AG09309 (cell line): ENCODE data around the gene RAB3GAP1.

ENCODE experiments used
- DNase-seq: peaks from one replicate; pipeline ENCODE4 v3.0.0-alpha.2; 2010; ENCODE audit warnings: low read depth
- H3K4me3 ChIP-seq: 2 replicates; pipeline ENCODE4 v1.5.1; 2011; ENCODE audit warnings: mild to moderate bottlenecking, low read depth, low read length, moderate library complexity; ENCODE audit not compliant: control insufficient read depth
- CTCF ChIP-seq: IDR thresholded peaks from 2 replicates; pipeline ENCODE4 v1.5.1; 2011; ENCODE audit warnings: mild to moderate bottlenecking, low read depth, low read length, inconsistent platforms; ENCODE audit not compliant: insufficient read depth, control insufficient read depth; ENCODE audit errors: missing control alignments

The RAB3GAP1 gene

DNA sequence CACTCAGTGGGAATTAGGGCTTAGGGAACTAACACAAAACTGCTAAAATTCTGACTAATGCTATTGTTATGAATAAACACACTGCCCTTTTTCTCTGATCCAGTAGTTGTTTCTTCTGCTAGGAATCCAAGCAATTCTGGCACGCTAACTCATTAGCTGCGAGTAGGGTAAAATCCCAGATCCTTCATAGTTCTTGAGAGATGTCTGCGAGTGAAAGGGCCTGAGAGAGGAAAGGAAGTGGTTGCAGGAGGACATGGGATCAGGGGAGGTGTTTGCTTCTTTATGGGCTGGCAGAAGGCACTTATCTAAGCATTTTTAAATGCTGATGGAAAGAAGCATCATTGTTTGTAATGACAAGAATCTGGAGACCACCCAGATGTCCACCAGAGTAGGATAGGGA lies 14.3 kb upstream of the RAB3GAP1 start:
- no peak for DNase-seq
- TF ChIP-seq CTCF: no peak
- no peak overlapping the region for H3K4me3 ChIP-seq

DNA sequence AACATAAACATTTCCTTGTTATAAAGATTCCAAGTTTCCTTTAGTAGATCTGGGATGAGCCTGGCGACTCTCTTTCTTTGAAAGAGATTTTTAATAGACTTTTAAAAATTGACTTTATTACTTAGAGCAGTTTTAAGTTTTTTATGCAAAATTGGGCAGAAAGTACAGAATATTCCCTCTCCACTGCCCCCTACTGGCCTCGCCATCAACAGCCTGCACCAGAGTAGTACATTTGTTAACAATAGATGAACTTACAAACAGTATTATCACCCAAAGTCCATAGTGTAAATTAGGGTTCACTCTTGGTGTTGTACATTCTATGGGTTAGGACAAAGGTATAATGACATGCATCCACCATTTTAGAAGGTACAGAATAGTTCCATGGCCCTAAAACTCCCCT lies 8.7 kb upstream of the RAB3GAP1 start:
- peak; percentile 43 for TF ChIP-seq CTCF
- no peak overlapping the region for H3K4me3 ChIP-seq
- no peak for DNase-seq

DNA sequence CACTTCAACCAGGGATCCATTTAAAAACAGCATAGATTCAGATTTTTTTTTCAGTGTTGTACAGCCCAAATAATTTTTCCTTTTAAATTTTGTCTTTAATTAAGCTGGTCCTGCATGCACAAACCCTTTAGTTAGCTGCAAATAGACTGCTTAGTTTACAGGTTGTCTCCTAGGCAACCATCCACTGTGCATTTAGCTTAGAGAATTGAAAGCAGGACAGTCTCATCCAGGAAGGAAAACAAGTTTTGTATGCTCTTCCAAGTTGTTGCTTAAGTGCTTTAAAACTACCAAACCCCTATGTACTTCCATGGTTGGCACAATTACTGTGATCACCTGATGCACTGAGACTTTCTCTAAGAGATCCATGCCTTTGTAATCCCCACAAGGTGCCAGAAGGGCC lies 4.8 kb upstream of the RAB3GAP1 start, which contains the start of gene MAP3K19:
MAP3K19 (minus strand) TSS at position 148 of the 400 bp plus-strand sequence. CDS start 22,800 bp downstream, outside the sequence.
- no peak for DNase-seq
- no peak for TF ChIP-seq CTCF
- H3K4me3 ChIP-seq: no peak within 1 kb of the TSS

GRCh38 chr2:135048122-135048521 lies 4.0 kb upstream of the RAB3GAP1 start:
- no peak overlapping the region for H3K4me3 ChIP-seq
- no peak for TF ChIP-seq CTCF
- no peak for DNase-seq

DNA sequence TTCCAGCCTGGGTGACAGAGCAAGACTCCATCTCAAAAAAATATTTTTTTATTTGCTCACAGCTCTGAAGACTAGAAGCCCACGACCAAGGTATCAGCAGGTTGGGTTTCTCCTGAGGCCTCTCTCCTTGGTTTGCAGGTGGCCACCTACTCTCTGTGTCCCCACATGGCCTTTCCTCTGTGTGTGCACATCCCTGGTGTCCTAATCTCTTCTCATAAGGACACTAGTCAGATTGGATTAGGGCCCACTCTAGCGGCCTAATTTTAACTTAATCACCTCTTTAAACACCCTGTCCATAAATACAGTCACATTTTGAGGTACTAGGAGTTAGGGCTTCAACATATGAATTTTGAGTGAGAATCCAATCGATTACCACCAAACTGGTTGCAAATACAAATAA lies 2.0 kb upstream of the RAB3GAP1 start:
- no peak for TF ChIP-seq CTCF
- H3K4me3 ChIP-seq: no peak overlapping the region
- no peak for DNase-seq

DNA sequence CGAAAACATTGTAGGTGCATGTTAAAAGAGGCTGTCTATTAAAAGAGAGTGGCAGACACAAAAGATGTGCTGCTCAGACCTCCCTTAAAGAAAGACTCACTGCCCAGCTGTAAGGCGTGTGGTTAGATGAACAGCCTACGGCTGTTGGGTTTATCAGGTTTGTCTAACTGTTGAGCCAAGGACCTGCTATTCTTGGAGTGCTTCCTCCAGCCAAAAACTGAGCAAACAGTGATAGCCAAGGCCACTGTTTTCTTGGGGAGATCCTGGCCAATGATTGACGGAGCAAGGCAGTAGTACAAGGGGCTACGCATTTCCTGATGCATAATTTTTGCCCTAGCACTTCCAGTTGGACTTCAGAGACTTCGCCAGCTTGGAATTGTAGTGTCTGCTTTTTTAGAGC lies 1.4 kb upstream of the RAB3GAP1 start:
- no peak overlapping the region for H3K4me3 ChIP-seq
- TF ChIP-seq CTCF: no peak
- DNase-seq: no peak

- no peak for TF ChIP-seq CTCF
- no peak for DNase-seq
- peak overlapping the region; percentile 69 for H3K4me3 ChIP-seq
These were observed 944 bp downstream of the RAB3GAP1 start for GRCh38 chr2:135052997-135053474.
